LHCN-M2 (cell line): ENCODE data around the gene TLR10. TPM values are rescaled to one million over a fixed set of nuclear protein-coding genes. Genes with fewer than 3 reads are reported as not detected.
"Not testable (repeated sequence)": the region's sequence is repeated elsewhere in the genome, so short reads cannot be mapped to it uniquely, and the experiment has no call there.

ENCODE experiments used
- DNase-seq: peaks from one replicate; pipeline ENCODE4 v3.0.0-alpha.2; 2012; ENCODE audit warnings: low read depth
- polyA plus RNA-seq: library from polyadenylated mRNA; unstranded; fragments of >200 nt; gene quantifications from one replicate; pipeline ENCODE4 v1.2.1, GENCODE V29; 2012; ENCODE audit warnings: missing spikeins
- total RNA-seq: library from RNA; depleted of rRNA; stranded (reverse); fragments of >200 nt; gene quantifications from 2 replicates; pipeline ENCODE4 v1.2.3, GENCODE V29; 2014; rRNA removed

TLR10 gene
- not detected in 2 replicates for total RNA-seq
- not detected for polyA plus RNA-seq

DNA sequence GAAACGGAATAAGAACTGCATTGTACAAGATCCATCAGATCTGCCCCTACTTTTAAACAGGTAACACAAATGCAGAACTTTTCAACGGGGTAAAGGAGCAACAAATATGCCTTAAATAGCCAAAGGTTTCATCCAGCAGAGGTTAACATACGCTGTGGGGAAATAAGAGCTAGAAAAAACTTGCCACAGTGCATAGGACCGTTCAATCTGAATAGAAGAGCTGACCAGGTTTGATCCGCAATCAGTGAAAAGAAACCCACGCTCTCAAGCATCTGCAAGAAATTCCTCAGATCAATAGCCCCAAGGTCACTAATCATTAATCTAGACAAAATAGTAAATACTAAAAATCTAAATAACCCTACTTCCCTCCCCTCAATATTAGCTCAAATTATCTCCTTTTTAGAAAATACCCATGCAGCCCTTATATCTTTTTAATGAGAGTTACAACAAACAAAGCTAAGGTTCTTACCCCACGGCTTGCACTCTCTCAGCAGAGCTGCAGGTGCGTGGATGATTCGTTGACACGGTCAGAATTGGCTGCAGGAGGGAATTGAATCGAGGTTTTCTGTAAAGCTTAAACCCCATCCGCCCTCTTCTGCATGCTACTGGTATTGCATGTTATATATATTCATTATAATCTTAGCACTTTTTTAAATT is at the start of gene TLR10:
Gene TLR10, minus strand, starts transcription at position 539 of the 657 bp plus-strand sequence. CDS start 7,400 bp downstream, outside the sequence.
- DNase-seq: peak; percentile 33

GRCh38 chr4:38832206-38832605 is 49.4 kb upstream of the TLR10 start:
- DNase-seq: no peak

- no peak for DNase-seq
Observed at GRCh38 chr4:38831653-38832052, 48.9 kb upstream of the TLR10 start.

GRCh38 chr4:38829237-38829636 is 46.4 kb upstream of the TLR10 start:
- DNase-seq: no peak

DNA sequence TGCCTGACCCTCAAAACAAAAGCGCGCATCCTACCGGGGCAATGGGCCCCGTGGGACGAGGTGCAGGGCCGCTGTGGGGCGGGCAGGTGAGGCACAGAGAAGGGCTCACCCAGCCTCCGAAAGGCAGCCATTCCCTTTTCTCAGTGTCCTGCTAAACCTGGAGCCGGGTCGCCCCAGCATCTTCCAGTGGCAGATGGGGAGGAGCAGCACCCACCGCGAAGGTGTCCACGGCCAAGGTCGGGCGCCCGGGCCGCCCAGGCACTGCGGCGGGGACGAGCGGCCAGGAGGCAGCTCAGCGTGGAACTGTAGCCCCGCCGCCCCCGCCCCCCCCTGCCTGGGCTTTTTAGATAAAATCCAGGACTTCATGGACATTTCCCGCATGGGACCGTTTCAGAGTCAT is 41.0 kb upstream of the TLR10 start:
- DNase-seq: no peak

- DNase-seq: no peak
Observed at GRCh38 chr4:38822748-38823303, 40.0 kb upstream of the TLR10 start.

GRCh38 chr4:38821739-38822138 is 38.9 kb upstream of the TLR10 start:
- DNase-seq: no peak

GRCh38 chr4:38820329-38821061 is 37.7 kb upstream of the TLR10 start:
- DNase-seq: no peak

GRCh38 chr4:38819569-38819968 is 36.8 kb upstream of the TLR10 start:
- no peak for DNase-seq

GRCh38 chr4:38818441-38818976 is 35.7 kb upstream of the TLR10 start:
- no peak for DNase-seq

- no peak for DNase-seq
Observed at GRCh38 chr4:38815885-38816782, 33.3 kb upstream of the TLR10 start.

- DNase-seq: no peak
Observed at GRCh38 chr4:38814386-38814785, 31.6 kb upstream of the TLR10 start.

GRCh38 chr4:38811297-38811696 is 28.5 kb upstream of the TLR10 start:
- no peak for DNase-seq

DNA sequence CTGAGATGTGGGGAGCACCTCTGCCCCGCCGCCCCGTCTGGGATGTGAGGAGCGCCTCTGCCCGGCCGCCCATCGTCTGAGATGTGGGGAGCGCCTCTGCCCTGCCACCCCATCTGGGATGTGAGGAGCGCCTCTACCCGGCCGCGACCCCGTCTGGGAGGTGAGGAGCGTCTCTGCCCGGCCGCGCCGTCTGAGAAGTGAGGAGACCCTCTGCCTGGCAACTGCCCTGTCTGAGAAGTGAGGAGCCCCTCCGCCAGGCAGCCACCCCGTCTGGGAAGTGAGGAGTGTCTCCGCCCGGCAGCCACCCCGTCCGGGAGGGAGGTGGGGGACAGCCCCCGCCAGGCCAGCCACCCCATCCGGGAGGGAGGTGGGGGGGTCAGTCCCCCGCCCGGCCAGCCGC is 24.7 kb upstream of the TLR10 start:
- not testable (repeated sequence) for DNase-seq

DNA sequence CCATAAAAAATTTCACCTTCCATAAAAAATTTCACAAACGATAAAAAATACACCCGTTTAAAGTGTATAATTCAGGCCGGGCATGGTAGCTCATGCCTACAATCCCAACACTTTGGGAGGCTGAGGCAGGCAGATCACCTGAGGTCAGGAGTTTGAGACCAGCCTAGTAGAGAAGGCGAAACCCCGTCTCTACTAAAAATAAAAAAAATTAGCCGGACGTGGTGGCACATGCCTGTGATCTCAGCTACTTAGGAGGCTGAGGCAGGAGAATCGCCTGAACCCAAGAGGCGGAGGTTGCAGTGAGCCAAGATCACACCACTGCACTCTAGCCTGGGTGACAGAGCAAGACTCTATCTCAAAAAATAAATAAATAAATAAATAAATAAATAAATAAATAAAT is 23.5 kb upstream of the TLR10 start:
- not testable (repeated sequence) for DNase-seq

GRCh38 chr4:38805530-38806145 is 22.8 kb upstream of the TLR10 start:
- DNase-seq: peak; percentile 50

DNA sequence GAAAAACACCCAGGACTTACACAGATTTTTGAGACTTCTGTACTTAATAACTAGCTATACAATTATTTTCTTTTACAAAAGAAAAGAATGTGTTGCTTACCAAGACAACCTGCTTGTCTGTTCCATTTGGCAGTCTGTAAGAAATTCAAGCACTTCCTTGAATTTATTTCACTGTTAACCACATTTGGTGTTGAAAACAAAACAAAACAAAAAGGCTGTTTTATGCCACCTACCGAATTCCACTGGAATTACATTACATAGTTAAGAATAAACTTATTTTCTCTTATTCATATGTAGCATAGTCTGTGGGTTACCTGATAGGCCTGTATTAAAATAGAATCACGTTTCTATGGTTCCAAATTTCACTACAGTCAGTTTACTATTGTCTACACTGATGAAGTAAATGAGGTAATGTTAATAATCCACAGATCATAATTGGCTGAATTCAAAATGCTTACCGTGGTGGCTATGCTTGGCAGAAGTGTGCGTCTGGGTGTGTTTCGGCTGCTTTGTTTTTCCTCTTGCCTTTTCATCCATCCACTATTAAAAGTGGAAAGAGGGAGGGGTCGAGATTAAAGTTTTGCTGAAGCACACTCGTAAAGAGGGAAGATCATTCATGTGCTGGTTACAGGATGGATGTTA is 22.0 kb upstream of the TLR10 start, which contains the start of gene TLR1:
Gene TLR1, minus strand, starts transcription at position 138 of the 642 bp plus-strand sequence. CDS start 5,960 bp downstream, outside the sequence.
- peak; percentile 76 for DNase-seq

DNA sequence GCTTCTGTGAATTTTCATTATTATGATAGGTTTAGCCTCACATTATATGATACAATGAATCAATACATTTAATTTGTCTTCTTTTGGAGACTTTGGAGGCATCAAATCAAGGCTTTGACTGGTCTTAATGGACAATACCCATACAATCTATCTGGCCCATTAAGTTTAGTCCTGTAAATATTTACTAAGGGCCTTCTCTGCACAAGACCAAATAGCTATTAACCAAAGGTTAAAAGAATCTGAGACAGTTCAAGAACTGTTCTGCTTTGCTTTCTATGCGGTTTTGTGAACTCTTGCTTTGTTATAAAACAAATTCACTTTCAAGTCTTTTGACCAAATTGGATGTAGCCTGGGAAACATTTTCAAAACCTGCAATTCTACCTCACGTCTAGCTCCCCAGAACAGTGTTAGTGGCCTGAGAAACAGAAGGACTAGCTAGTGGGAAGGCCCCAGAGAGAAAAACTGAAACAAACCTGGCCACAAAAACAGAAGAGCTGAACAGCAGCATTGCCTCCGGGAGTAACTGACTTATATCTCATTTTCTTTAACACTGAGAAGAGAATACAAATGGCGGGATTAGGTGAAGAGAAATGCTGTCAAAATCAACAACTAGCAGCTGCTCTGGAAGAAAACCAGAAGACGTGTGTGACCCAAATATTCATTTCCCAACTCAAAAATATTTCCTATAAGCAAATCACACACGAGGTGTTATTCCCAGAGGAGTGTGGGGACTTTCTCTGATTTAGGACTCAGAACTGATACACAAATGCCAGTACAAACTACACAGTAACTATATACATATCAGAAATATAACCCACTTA is 21.3 kb upstream of the TLR10 start:
- peak; percentile 11 for DNase-seq

- peak; percentile 33 for DNase-seq
Observed at GRCh38 chr4:38802561-38803355, 20.0 kb upstream of the TLR10 start.
